ENCODE measurements around the gene SLC22A25. TPM values are rescaled to one million over a fixed set of nuclear protein-coding genes. Genes with fewer than 3 reads are reported as not detected.

Gene SLC22A25
- total RNA-seq (not detected), polyA plus RNA-seq (not detected)
- long read RNA-seq, donor 1: 0 reads
- long read RNA-seq, donor 2: 0 reads
- long read RNA-seq, donor 3: 0 reads
- long read RNA-seq, donor 4: 0 reads
- long read RNA-seq, donor 5: 0 reads
- long read RNA-seq, donor 6: 0 reads
- long read RNA-seq, donor 7: 0 reads
- long read RNA-seq, donor 8: 0 reads
- long read RNA-seq, donor 9: 0 reads
- long read RNA-seq, donor 10: 0 reads

GRCh38 chr11:63243533-63243932, at the start of gene SLC22A25:
Gene SLC22A25, minus strand, starts transcription at chr11:63243599. Its CDS starts 13,947 bp downstream, at chr11:63229652.
- TF ChIP-seq CTCF (IDR thresholded peaks at IDR 0.05) (no peak), POLR2AphosphoS5 (IDR thresholded peaks at IDR 0.05) (no peak), EP300 (IDR thresholded peaks at IDR 0.05) (no peak), POLR2A (IDR thresholded peaks at IDR 0.05) (no peak)
- Histone ChIP-seq H3K4me3 (no peak within 1 kb of the TSS), H3K36me3 (no peaks in the 10 kb centered on the region), H3K4me1 (no peaks in the 10 kb centered on the region), H3K9me3 (no peaks in the 10 kb centered on the region), H3K27ac (no peak within 1 kb of the TSS), H3K27me3 (peaks cover 0 to 5% (median 0%) of the 10 kb centered on the region in 3 donors)
- 73 to 95% (median 84%) methylated on average over 4 to 5 of the region's 5 CpGs for WGBS, 5 donors
- intact Hi-C loops (cut with DNase I; ENCODE audit: low total_unique reads): no loop called here
- DNase-seq: no peak

GRCh38 chr11:63290285-63290684, 46.9 kb upstream of the SLC22A25 start:
- no peak for DNase-seq
- no peak overlapping the region for H3K27ac ChIP-seq
- H3K27me3 ChIP-seq: no peaks in the 10 kb centered on the region
- no peaks in the 10 kb centered on the region for H3K4me1 ChIP-seq
- H3K4me3 ChIP-seq: no peak overlapping the region
- 76 to 90% (median 87%) methylated on average over 4 of the region's 4 CpGs for WGBS, 5 donors
- no peaks in the 10 kb centered on the region for H3K36me3 ChIP-seq
- H3K9me3 ChIP-seq: peaks cover 0 to 8% (median 0%) of the 10 kb centered on the region in 4 donors
- TF ChIP-seq POLR2A (IDR thresholded peaks at IDR 0.05) (no peak), POLR2AphosphoS5 (IDR thresholded peaks at IDR 0.05) (no peak)
- intact Hi-C loops (cut with DNase I; ENCODE audit: low total_unique reads): no loop called here

GRCh38 chr11:63289658-63290057, 46.3 kb upstream of the SLC22A25 start:
- 53 to 64% (median 58%) methylated on average over 5 of the region's 5 CpGs for WGBS, 5 donors
- Histone ChIP-seq H3K4me1 (no peaks in the 10 kb centered on the region), H3K4me3 (no peak overlapping the region), H3K9me3 (peaks cover 0 to 8% (median 0%) of the 10 kb centered on the region in 4 donors), H3K27ac (no peak overlapping the region), H3K27me3 (no peaks in the 10 kb centered on the region), H3K36me3 (no peaks in the 10 kb centered on the region)
- intact Hi-C loops (cut with DNase I; ENCODE audit: low total_unique reads): no loop called here
- DNase-seq: no peak
- TF ChIP-seq POLR2A (IDR thresholded peaks at IDR 0.05) (no peak), POLR2AphosphoS5 (IDR thresholded peaks at IDR 0.05) (no peak), EP300 (IDR thresholded peaks at IDR 0.05) (no peak), CTCF (IDR thresholded peaks at IDR 0.05) (no peak)

- intact Hi-C loops (cut with DNase I; ENCODE audit: low total_unique reads): no loop called here
- Histone ChIP-seq H3K4me1 (no peaks in the 10 kb centered on the region), H3K27ac (no peak overlapping the region), H3K36me3 (no peaks in the 10 kb centered on the region), H3K9me3 (no peaks in the 10 kb centered on the region), H3K4me3 (no peak overlapping the region), H3K27me3 (peaks cover 0 to 14% (median 5%) of the 10 kb centered on the region in 3 donors)
- TF ChIP-seq CTCF (IDR thresholded peaks at IDR 0.05) (no peak), POLR2A (IDR thresholded peaks at IDR 0.05) (no peak), EP300 (IDR thresholded peaks at IDR 0.05) (no peak), POLR2AphosphoS5 (IDR thresholded peaks at IDR 0.05) (no peak)
- no peak for DNase-seq
Measured at GRCh38 chr11:63282579-63282978, 39.2 kb upstream of the SLC22A25 start.

- H3K4me1 ChIP-seq: no peaks in the 10 kb centered on the region
Measured at GRCh38 chr11:63280920-63281319, 37.5 kb upstream of the SLC22A25 start.

More at GRCh38 chr11:63280920-63281319, 37.5 kb upstream of the SLC22A25 start:
- H3K9me3 ChIP-seq: no peaks in the 10 kb centered on the region
- TF ChIP-seq POLR2AphosphoS5 (IDR thresholded peaks at IDR 0.05) (no peak), CTCF (IDR thresholded peaks at IDR 0.05) (no peak), POLR2A (IDR thresholded peaks at IDR 0.05) (no peak), EP300 (IDR thresholded peaks at IDR 0.05) (no peak)
- no peak for DNase-seq
- intact Hi-C loops (cut with DNase I; ENCODE audit: low total_unique reads): no loop called here
- peaks cover 0 to 14% (median 5%) of the 10 kb centered on the region in 3 donors for H3K27me3 ChIP-seq
- H3K4me3 ChIP-seq: no peak overlapping the region
- H3K36me3 ChIP-seq: no peaks in the 10 kb centered on the region
- no peak overlapping the region for H3K27ac ChIP-seq

Measured in stomach (tissue), 19 donors.